Stimulated activated CD8-positive, alpha-beta memory T cell treated with anti-CD3 and anti-CD28 coated beads, Interleukin-15, amount 100 ng/mL, for 4 hours (primary cell): Measurements from ENCODE around the gene ATRIP.

Experiments used
- DNase-seq, 2 donors: peaks; one replicate each; pipeline ENCODE4 v3.0.0-alpha.2; 2020; ENCODE audit warnings: low read depth in 2 of 2

Gene ATRIP

GRCh38 chr3:48503401-48504050 lies 57.0 kb downstream of the ATRIP start:
- no peak for DNase-seq

- peak; percentile 9 to 13 for DNase-seq
Observed at GRCh38 chr3:48504051-48504946, 57.8 kb downstream of the ATRIP start, which contains the start of gene SHISA5. Gene SHISA5, minus strand, starts transcription at chr3:48504174. Its CDS starts 80 bp downstream, at chr3:48504094.

- no peak for DNase-seq
Observed at GRCh38 chr3:48505146-48505545, 58.6 kb downstream of the ATRIP start.

- DNase-seq: no peak
Observed at GRCh38 chr3:48505968-48506504, 59.5 kb downstream of the ATRIP start.

- peak; percentile 51 to 65 for DNase-seq
Observed at GRCh38 chr3:48507256-48508061, 60.9 kb downstream of the ATRIP start.

- no peak for DNase-seq
Observed at GRCh38 chr3:48511551-48511950, 65.0 kb downstream of the ATRIP start.

- DNase-seq: no peak
Observed at GRCh38 chr3:48514431-48515227, 68.1 kb downstream of the ATRIP start.
